ENCODE data around the gene NFKBIA. TPM values are rescaled to one million over a fixed set of nuclear protein-coding genes. Genes with fewer than 3 reads are reported as not detected.

Gene NFKBIA
- total RNA-seq, 2 experiments from 2014 or later = 289 to 293 TPM

GRCh38 chr14:35406506-35407305 lies 2.2 kb upstream of the NFKBIA start:
- CTCF ChIA-PET = interaction anchor here (0.6 to 5.0 kb wide), 22 partner anchors 9 to 265 kb away, joined by 3 to 40 read pairs (median 6); partner anchors contain the start of gene PSMA6
- no peak overlapping the region for H3K4me3 Mint-ChIP-seq
- intact Hi-C loops (cut with micrococcal nuclease) = loop anchor here (1.0 kb wide), 5 partner anchors 16 to 266 kb away; no protein-coding TSS in a partner anchor
- no peaks in the 10 kb centered on the region for H3K9me3 Mint-ChIP-seq
- H3K36me3 Mint-ChIP-seq (ENCODE audit: low read depth) = peaks cover 25% of the 10 kb centered on the region
- no peaks in the 10 kb centered on the region for H3K27me3 Mint-ChIP-seq (ENCODE audit: low read depth)
- peak; percentile 39 for DNase-seq
- peak overlapping the region; percentile 97 for H3K27ac Mint-ChIP-seq
- peaks cover 21% of the 10 kb centered on the region for H3K4me1 Mint-ChIP-seq (ENCODE audit: low read depth)

GRCh38 chr14:35406090-35406489 lies 1.5 kb upstream of the NFKBIA start:
- no peaks in the 10 kb centered on the region for H3K9me3 Mint-ChIP-seq
- CTCF ChIA-PET = interaction anchor here (0.6 to 5.0 kb wide), 22 partner anchors 10 to 265 kb away, joined by 3 to 40 read pairs (median 6); partner anchors contain the start of gene PSMA6
- DNase-seq = no peak
- intact Hi-C loops (cut with micrococcal nuclease) = no loop called here
- H3K4me1 Mint-ChIP-seq (ENCODE audit: low read depth) = peaks cover 21% of the 10 kb centered on the region
- peak overlapping the region; percentile 97 for H3K27ac Mint-ChIP-seq
- H3K36me3 Mint-ChIP-seq (ENCODE audit: low read depth) = peaks cover 31% of the 10 kb centered on the region
- peak overlapping the region; percentile 92 for H3K4me3 Mint-ChIP-seq
- H3K27me3 Mint-ChIP-seq (ENCODE audit: low read depth) = no peaks in the 10 kb centered on the region

- H3K4me3 Mint-ChIP-seq = peak overlapping the region; percentile 92
- H3K36me3 Mint-ChIP-seq (ENCODE audit: low read depth) = peaks cover 37% of the 10 kb centered on the region
- CTCF ChIA-PET = interaction anchor here (0.5 to 5.0 kb wide), 26 partner anchors 8 to 326 kb away, joined by 3 to 40 read pairs (median 6); partner anchors contain the start of gene PSMA6
- H3K27me3 Mint-ChIP-seq (ENCODE audit: low read depth) = no peaks in the 10 kb centered on the region
- H3K9me3 Mint-ChIP-seq = no peaks in the 10 kb centered on the region
- DNase-seq = no peak
- peak overlapping the region; percentile 97 for H3K27ac Mint-ChIP-seq
- peaks cover 27% of the 10 kb centered on the region for H3K4me1 Mint-ChIP-seq (ENCODE audit: low read depth)
- intact Hi-C loops (cut with micrococcal nuclease) = no loop called here
These were observed 901 bp upstream of the NFKBIA start for GRCh38 chr14:35405304-35405996.

GRCh38 chr14:35403603-35404448 lies 723 bp downstream of the NFKBIA start:
- H3K27ac Mint-ChIP-seq = peak overlapping the region; percentile 99
- peaks cover 48% of the 10 kb centered on the region for H3K36me3 Mint-ChIP-seq (ENCODE audit: low read depth)
- peak; percentile 97 for DNase-seq
- H3K4me1 Mint-ChIP-seq (ENCODE audit: low read depth) = peaks cover 39% of the 10 kb centered on the region
- intact Hi-C loops (cut with micrococcal nuclease) = loop anchor here (1.0 to 5.0 kb wide), 17 partner anchors 12 to 913 kb away; partner anchors contain the start of genes FAM177A1, PRORP, PSMA6 and RALGAPA1
- peak overlapping the region; percentile 98 for H3K4me3 Mint-ChIP-seq
- H3K27me3 Mint-ChIP-seq (ENCODE audit: low read depth) = no peaks in the 10 kb centered on the region
- H3K9me3 Mint-ChIP-seq = no peaks in the 10 kb centered on the region
- CTCF ChIA-PET = interaction anchor here (0.6 to 5.0 kb wide), 15 partner anchors 10 to 280 kb away, joined by 3 to 40 read pairs (median 11); partner anchors contain the start of gene PSMA6

- Mint-ChIP-seq H3K4me3 (peak overlapping the region; percentile 98), H3K27me3 (ENCODE audit: low read depth) (no peaks in the 10 kb centered on the region), H3K36me3 (ENCODE audit: low read depth) (peaks cover 50% of the 10 kb centered on the region), H3K9me3 (no peaks in the 10 kb centered on the region), H3K4me1 (ENCODE audit: low read depth) (peaks cover 44% of the 10 kb centered on the region), H3K27ac (peak overlapping the region; percentile 99)
- peak; percentile 48 for DNase-seq
- intact Hi-C loops (cut with micrococcal nuclease) = loop anchor here (5.0 kb wide), 2 partner anchors 771 to 914 kb away; partner anchors contain the start of gene SNX6
- CTCF ChIA-PET = interaction anchor here (0.7 to 5.0 kb wide), 9 partner anchors 9 to 173 kb away, joined by 3 to 40 read pairs (median 11); no protein-coding TSS in a partner anchor
These were observed 1.4 kb downstream of the NFKBIA start for GRCh38 chr14:35403114-35403602.

- H3K4me3 Mint-ChIP-seq = peak overlapping the region; percentile 98
- CTCF ChIA-PET = interaction anchor here (0.7 to 5.0 kb wide), 13 partner anchors 9 to 172 kb away, joined by 3 to 40 read pairs (median 4); partner anchors contain the start of gene PSMA6
- peak; percentile 73 for DNase-seq
- peaks cover 48% of the 10 kb centered on the region for H3K4me1 Mint-ChIP-seq (ENCODE audit: low read depth)
- H3K36me3 Mint-ChIP-seq (ENCODE audit: low read depth) = peaks cover 50% of the 10 kb centered on the region
- peak overlapping the region; percentile 99 for H3K27ac Mint-ChIP-seq
- intact Hi-C loops (cut with micrococcal nuclease) = loop anchor here (1.0 to 5.0 kb wide), 3 partner anchors 87 to 915 kb away; partner anchors contain the start of gene SNX6
- H3K9me3 Mint-ChIP-seq = no peaks in the 10 kb centered on the region
- no peaks in the 10 kb centered on the region for H3K27me3 Mint-ChIP-seq (ENCODE audit: low read depth)
These were observed 2.0 kb downstream of the NFKBIA start for GRCh38 chr14:35402323-35403113.

GRCh38 chr14:35401422-35402265 lies 2.9 kb downstream of the NFKBIA start:
- H3K4me3 Mint-ChIP-seq = peak overlapping the region; percentile 98
- H3K36me3 Mint-ChIP-seq (ENCODE audit: low read depth) = peaks cover 50% of the 10 kb centered on the region
- no peaks in the 10 kb centered on the region for H3K27me3 Mint-ChIP-seq (ENCODE audit: low read depth)
- CTCF ChIA-PET = interaction anchor here (0.8 to 5.0 kb wide), 11 partner anchors 8 to 172 kb away, joined by 3 to 30 read pairs (median 5); partner anchors contain the start of gene PSMA6
- DNase-seq = no peak
- peaks cover 46% of the 10 kb centered on the region for H3K4me1 Mint-ChIP-seq (ENCODE audit: low read depth)
- H3K27ac Mint-ChIP-seq = peak overlapping the region; percentile 99
- no peaks in the 10 kb centered on the region for H3K9me3 Mint-ChIP-seq
- intact Hi-C loops (cut with micrococcal nuclease) = loop anchor here (1.0 to 5.0 kb wide), 3 partner anchors 86 to 916 kb away; partner anchors contain the start of gene SNX6

GRCh38 chr14:35400648-35401421 lies 3.7 kb downstream of the NFKBIA start:
- CTCF ChIA-PET = interaction anchor here (1.4 to 2.8 kb wide), 2 partner anchors 110 to 171 kb away, joined by 4 to 13 read pairs; no protein-coding TSS in a partner anchor
- H3K36me3 Mint-ChIP-seq (ENCODE audit: low read depth) = peaks cover 50% of the 10 kb centered on the region
- intact Hi-C loops (cut with micrococcal nuclease) = loop anchor here (5.0 kb wide), 2 partner anchors 769 to 916 kb away; partner anchors contain the start of gene SNX6
- H3K27me3 Mint-ChIP-seq (ENCODE audit: low read depth) = no peaks in the 10 kb centered on the region
- peaks cover 39% of the 10 kb centered on the region for H3K4me1 Mint-ChIP-seq (ENCODE audit: low read depth)
- H3K4me3 Mint-ChIP-seq = peak overlapping the region; percentile 98
- peak overlapping the region; percentile 99 for H3K27ac Mint-ChIP-seq
- DNase-seq = peak; percentile 78
- no peaks in the 10 kb centered on the region for H3K9me3 Mint-ChIP-seq

- no peak for DNase-seq
These were observed 5.2 kb downstream of the NFKBIA start for GRCh38 chr14:35399083-35399937.

More at GRCh38 chr14:35399083-35399937, 5.2 kb downstream of the NFKBIA start:
- Mint-ChIP-seq H3K27ac (peak overlapping the region; percentile 63), H3K36me3 (ENCODE audit: low read depth) (peaks cover 46% of the 10 kb centered on the region), H3K27me3 (ENCODE audit: low read depth) (no peaks in the 10 kb centered on the region), H3K9me3 (no peaks in the 10 kb centered on the region), H3K4me3 (no peak overlapping the region), H3K4me1 (ENCODE audit: low read depth) (peaks cover 32% of the 10 kb centered on the region)
- CTCF ChIA-PET = interaction anchor here (0.6 to 2.8 kb wide), 5 partner anchors 17 to 170 kb away, joined by 3 to 13 read pairs (median 3); no protein-coding TSS in a partner anchor
- intact Hi-C loops (cut with micrococcal nuclease) = no loop called here
